Keratinocyte (primary cell): Measurements from ENCODE around the gene VAMP8. TPM values are rescaled to one million over a fixed set of nuclear protein-coding genes. Genes with fewer than 3 reads are reported as not detected.

ENCODE experiments used
- DNase-seq: peaks from one replicate; pipeline ENCODE4 v3.0.0-alpha.2; 2011; ENCODE audit warnings: low read depth, missing footprints, low spot score
- FAIRE-seq: peaks from 2 replicates; lab custom pipeline; 2011; peaks lifted over from hg19 to GRCh38; lab: Jason Lieb, UNC
- H2AFZ ChIP-seq: 2 replicates; pipeline ENCODE4 v1.6.0; 2012; ENCODE audit warnings: low read length, control low read depth, inconsistent platforms; ENCODE audit not compliant: control insufficient read depth
- H3K27ac ChIP-seq: 2 replicates; pipeline ENCODE4 v1.5.1; 2011; ENCODE audit warnings: low read length; ENCODE audit not compliant: control insufficient read depth, insufficient read depth
- H3K27me3 ChIP-seq: 3 replicates; pipeline ENCODE4 v1.6.0; 2011; ENCODE audit warnings: low read length; ENCODE audit not compliant: control insufficient read depth, insufficient read depth; ENCODE audit errors: extremely low read depth
- H3K36me3 ChIP-seq, 2 experiments: 2 replicates in 1 of 2; 3 replicates in 1 of 2; pipeline ENCODE4 v1.5.1; 2011; ENCODE audit warnings: low read length in 2 of 2, mild to moderate bottlenecking in 1 of 2; ENCODE audit not compliant: control insufficient read depth in 2 of 2, insufficient read depth in 2 of 2; ENCODE audit errors: extremely low read depth in 1 of 2
- H3K4me1 ChIP-seq: 3 replicates; pipeline ENCODE4 v1.5.1; 2011; ENCODE audit warnings: low read length; ENCODE audit not compliant: control insufficient read depth, insufficient read depth; ENCODE audit errors: extremely low read depth
- H3K4me2 ChIP-seq: 3 replicates; pipeline ENCODE4 v1.6.0; 2011; ENCODE audit warnings: low read depth, low read length; ENCODE audit not compliant: control insufficient read depth, insufficient read depth; ENCODE audit errors: extremely low read depth
- H3K4me3 ChIP-seq, 3 experiments: fragments of 200-600 bp in 1 of 3; sonication (generic) in 1 of 3; 2 replicates in 2 of 3; 3 replicates in 1 of 3; pipeline ENCODE4 v1.5.1; 2011 to 2016; ENCODE audit warnings: low read length in 3 of 3, mild to moderate bottlenecking in 3 of 3, control low read depth in 2 of 3, inconsistent platforms in 1 of 3, low read depth in 1 of 3, mixed read lengths in 1 of 3, mixed run types in 1 of 3, moderate library complexity in 1 of 3; ENCODE audit not compliant: control insufficient read depth in 2 of 3, insufficient read depth in 2 of 3; ENCODE audit errors: extremely low read depth in 1 of 3
- H3K79me2 ChIP-seq: 2 replicates; pipeline ENCODE4 v1.6.0; 2012; ENCODE audit warnings: low read length; ENCODE audit not compliant: control insufficient read depth, insufficient read depth
- H3K9ac ChIP-seq: 3 replicates; pipeline ENCODE4 v1.6.0; 2011; ENCODE audit warnings: low read length; ENCODE audit not compliant: control insufficient read depth, insufficient read depth; ENCODE audit errors: extremely low read depth
- H3K9me1 ChIP-seq: 3 replicates; pipeline ENCODE4 v1.6.0; 2011; ENCODE audit warnings: low read length; ENCODE audit not compliant: control insufficient read depth, insufficient read depth; ENCODE audit errors: extremely low read depth
- H3K9me3 ChIP-seq: 2 replicates; pipeline ENCODE4 v1.5.1; 2012; ENCODE audit warnings: low read depth, low read length; ENCODE audit not compliant: control insufficient read depth
- H4K20me1 ChIP-seq: 3 replicates; pipeline ENCODE4 v1.6.0; 2011; ENCODE audit warnings: low read length; ENCODE audit not compliant: control insufficient read depth, insufficient read depth; ENCODE audit errors: extremely low read depth
- CTCF ChIP-seq, 3 experiments: IDR thresholded peaks in 1 of 3; conservative IDR thresholded peaks in 1 of 3; optimal IDR thresholded peaks in 1 of 3; 2 replicates in 2 of 3; 3 replicates in 1 of 3; pipeline versions ENCODE3 to v1.5.1; 2011; ENCODE audit warnings: low read length in 3 of 3, mild to moderate bottlenecking in 3 of 3, moderate library complexity in 2 of 3, control low read depth in 1 of 3, inconsistent platforms in 1 of 3; ENCODE audit not compliant: insufficient read depth in 2 of 3; ENCODE audit errors: extremely low read depth in 1 of 3
- EZH2 ChIP-seq: IDR thresholded peaks from one replicate; pipeline ENCODE4 v1.6.1; 2012; ENCODE audit warnings: inconsistent platforms, mild to moderate bottlenecking, low read length, moderate library complexity
- dilution Hi-C: fragments of 300-500 bp; cut with MboI; formaldehyde crosslinking; loops from one replicate; pipeline ENCODE4 v1.7.0; 2020; ENCODE audit warnings: low sequenced_read_pairs; ENCODE audit not compliant: extremely low pct_ligation_motif_present
- polyA plus RNA-seq, 5 experiments: library from polyadenylated mRNA; depleted of rRNA in 3 of 5; stranded (reverse) in 3 of 5; stranded (forward) in 1 of 5; unstranded in 1 of 5; fragments of >200 nt; gene quantifications; 1 replicate in 1 of 5; 2 replicates in 3 of 5; 3 replicates in 1 of 5; pipeline versions ENCODE4 v1.2.1 to v1.2.3, GENCODE V29; 2011 to 2012; ENCODE audit warnings: missing spikeins in 2 of 5, low read depth in 1 of 5, low replicate concordance in 1 of 5

The VAMP8 gene
- polyA plus RNA-seq, 1 donor (not counting 4 experiments of a cell fraction or from before 2014, with no cell fraction given), result 385 TPM

- Histone ChIP-seq H3K79me2 (peaks cover 23% of the 10 kb centered on the region), H3K4me1 (peaks cover 5% of the 10 kb centered on the region), H3K4me3 (peak overlapping the region; percentile 52 to 97 (median 95)), H3K9me1 (no peaks in the 10 kb centered on the region), H4K20me1 (no peaks in the 10 kb centered on the region), H3K9me3 (no peaks in the 10 kb centered on the region), H2AFZ (peak overlapping the region; percentile 56), H3K4me2 (peak overlapping the region; percentile 99), H3K27ac (peak overlapping the region; percentile 60), H3K27me3 (no peaks in the 10 kb centered on the region), H3K9ac (peak overlapping the region; percentile 89), H3K36me3 (peaks cover 11 to 12% of the 10 kb centered on the region in 2 experiments)
- FAIRE-seq (no peak), DNase-seq (no peak)
- TF ChIP-seq EZH2, result no peak
- TF ChIP-seq CTCF (optimal IDR thresholded peaks at IDR 0.05 in 1 of 3, IDR thresholded peaks at IDR 0.05 in 1 of 3, conservative IDR thresholded peaks at IDR 0.05 in 1 of 3; ENCODE audit: extremely low read depth in 1 of 3, insufficient read depth in 2 of 3, low read length in 3 of 3), result no peak
- dilution Hi-C loops, result no loop called here
Observed at GRCh38 chr2:85560812-85561279, 16.5 kb upstream of the VAMP8 start.

- TF ChIP-seq CTCF (optimal IDR thresholded peaks at IDR 0.05 in 1 of 3, IDR thresholded peaks at IDR 0.05 in 1 of 3, conservative IDR thresholded peaks at IDR 0.05 in 1 of 3; ENCODE audit: extremely low read depth in 1 of 3, insufficient read depth in 2 of 3, low read length in 3 of 3), result peak in 1 of 3 experiments; percentile 11
- TF ChIP-seq EZH2, result no peak
- no peaks in the 10 kb centered on the region for H3K27me3 ChIP-seq
- H3K79me2 ChIP-seq, result peaks cover 23% of the 10 kb centered on the region
- DNase-seq (no peak), FAIRE-seq (no peak)
- peak within 1 kb of the TSS; percentile 99 for H3K4me2 ChIP-seq
- peak within 1 kb of the TSS; percentile 89 for H3K9ac ChIP-seq
- dilution Hi-C loops, result no loop called here
- peak within 1 kb of the TSS; percentile 99 for H2AFZ ChIP-seq
- H3K4me1 ChIP-seq, result peaks cover 5% of the 10 kb centered on the region
- H3K27ac ChIP-seq, result peak within 1 kb of the TSS; percentile 86
- H3K9me1 ChIP-seq, result no peaks in the 10 kb centered on the region
- H3K9me3 ChIP-seq, result no peaks in the 10 kb centered on the region
- H3K4me3 ChIP-seq, result peak within 1 kb of the TSS; percentile 52 to 97 (median 95)
- H3K36me3 ChIP-seq, result peaks cover 9 to 10% of the 10 kb centered on the region in 2 experiments
- no peaks in the 10 kb centered on the region for H4K20me1 ChIP-seq
Observed at GRCh38 chr2:85561280-85562212, 15.8 kb upstream of the VAMP8 start, which contains the start of gene GGCX. Gene GGCX, minus strand, starts transcription at chr2:85561493. Its CDS starts 65 bp downstream, at chr2:85561428.
